ENCODE results near the gene ADAMTS6.

The ADAMTS6 gene

DNA sequence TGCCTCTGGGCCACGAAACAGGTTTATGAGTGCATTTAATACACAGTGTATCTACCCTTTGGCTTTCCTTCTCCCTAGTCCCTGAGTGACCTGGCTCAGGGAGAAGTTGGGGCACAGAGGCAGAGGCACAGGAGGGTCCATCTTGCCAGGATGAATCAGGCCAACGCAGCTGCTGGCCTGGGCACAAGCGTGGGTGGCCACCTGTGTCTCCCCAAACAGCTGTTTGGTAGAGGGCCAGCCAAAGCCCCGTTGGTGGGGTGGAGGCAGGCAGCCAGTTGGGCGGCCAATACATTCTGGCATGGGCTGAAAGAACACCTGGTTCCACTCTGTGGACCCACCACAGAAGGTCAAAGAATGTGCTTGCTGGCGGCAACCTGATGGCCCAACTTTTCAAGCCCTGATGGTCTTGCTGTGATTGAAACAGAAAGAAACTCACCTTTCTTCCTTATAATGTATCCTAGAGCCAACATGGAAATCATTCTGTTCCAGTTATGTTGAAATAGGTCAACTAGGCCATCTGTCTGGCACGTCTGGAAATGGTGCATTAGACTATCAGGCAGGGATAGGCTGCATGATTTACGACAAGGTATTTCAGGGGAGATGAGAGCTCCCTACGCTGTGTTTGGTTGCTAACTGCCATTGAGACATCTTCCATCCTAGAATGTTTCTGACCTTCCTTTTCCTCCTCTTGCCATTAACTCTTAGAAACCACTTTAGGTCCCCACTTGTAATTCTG, 337.4 kb downstream of the ADAMTS6 start:
- DNase-seq (ENCODE audit: low read depth) = peak; percentile 52

DNA sequence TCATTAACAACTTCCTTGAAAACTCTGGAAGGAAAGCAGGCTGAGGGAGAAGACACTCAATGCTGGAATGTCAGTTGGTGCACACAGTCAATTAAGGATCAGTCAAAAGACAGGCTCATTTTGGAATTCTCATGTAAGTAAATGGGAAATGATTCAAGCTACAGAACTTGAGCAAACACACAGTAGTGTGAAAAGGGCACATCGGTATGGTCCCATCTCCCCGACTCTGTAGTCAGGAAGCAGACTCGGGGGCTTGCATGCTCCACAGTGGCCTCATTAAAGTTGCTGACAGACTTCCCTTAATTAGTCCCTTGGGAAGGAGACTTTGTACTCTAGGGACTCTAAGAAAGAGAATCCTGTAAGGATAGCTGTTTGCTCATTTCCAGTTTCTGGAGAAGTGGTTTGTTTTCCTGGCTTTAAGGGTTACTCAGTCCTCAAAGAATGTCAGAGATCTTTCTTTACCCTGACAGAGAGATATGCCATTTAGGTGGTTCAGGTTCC, 339.2 kb downstream of the ADAMTS6 start:
- DNase-seq (ENCODE audit: low read depth) = peak; percentile 69

DNA sequence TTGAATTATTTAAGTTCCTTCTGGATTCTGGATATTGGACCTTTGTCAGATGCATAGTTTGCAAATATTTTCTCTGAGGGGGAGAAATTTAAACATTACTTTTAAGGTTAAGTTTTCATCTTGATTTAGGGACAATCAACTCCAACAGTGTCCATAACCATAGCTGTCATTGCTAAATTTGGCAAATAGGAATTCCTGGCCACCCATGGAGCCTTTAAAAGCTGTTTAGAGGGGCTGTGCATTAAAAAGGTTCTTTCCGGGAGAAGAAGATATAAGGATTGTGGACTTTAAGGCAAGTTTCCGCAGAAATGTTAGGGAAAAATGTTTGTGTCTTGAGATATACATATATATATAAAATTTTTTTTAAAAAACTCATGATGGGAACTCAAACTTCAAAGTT, 339.7 kb downstream of the ADAMTS6 start:
- no peak for DNase-seq (ENCODE audit: low read depth)

DNA sequence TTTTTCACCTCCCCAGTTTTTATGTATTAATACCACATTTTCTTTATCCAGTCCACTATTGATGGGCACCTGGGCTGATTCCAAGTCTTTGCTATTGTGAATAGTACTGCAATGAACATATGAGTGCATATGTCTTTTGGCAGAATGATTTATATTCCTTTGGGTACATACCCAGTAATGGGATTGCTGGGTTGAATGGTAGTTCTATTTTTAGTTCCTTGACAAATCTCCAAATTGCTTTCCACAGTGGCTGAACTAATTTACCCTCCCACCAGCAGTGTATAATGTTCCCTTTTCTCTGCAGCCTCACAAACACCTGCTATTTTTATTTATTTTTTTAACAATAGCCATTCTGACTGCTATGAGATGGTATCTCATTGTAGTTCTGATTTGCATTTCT, 340.2 kb downstream of the ADAMTS6 start:
- no peak for DNase-seq (ENCODE audit: low read depth)

- DNase-seq (ENCODE audit: low read depth) = no peak
These were observed 344.1 kb downstream of the ADAMTS6 start for GRCh38 chr5:65137631-65138030.

GRCh38 chr5:65133477-65134110, 348.1 kb downstream of the ADAMTS6 start:
- no peak for DNase-seq (ENCODE audit: low read depth)

GRCh38 chr5:65132386-65132785, 349.3 kb downstream of the ADAMTS6 start:
- no peak for DNase-seq (ENCODE audit: low read depth)

- no peak for DNase-seq (ENCODE audit: low read depth)
These were observed 353.5 kb downstream of the ADAMTS6 start for GRCh38 chr5:65128226-65128625.

GRCh38 chr5:65127161-65127901, 354.4 kb downstream of the ADAMTS6 start:
- DNase-seq (ENCODE audit: low read depth) = peak; percentile 34

GRCh38 chr5:65126542-65127069, 355.1 kb downstream of the ADAMTS6 start:
- no peak for DNase-seq (ENCODE audit: low read depth)

- no peak for DNase-seq (ENCODE audit: low read depth)
These were observed 355.9 kb downstream of the ADAMTS6 start for GRCh38 chr5:65125591-65126541.

DNA sequence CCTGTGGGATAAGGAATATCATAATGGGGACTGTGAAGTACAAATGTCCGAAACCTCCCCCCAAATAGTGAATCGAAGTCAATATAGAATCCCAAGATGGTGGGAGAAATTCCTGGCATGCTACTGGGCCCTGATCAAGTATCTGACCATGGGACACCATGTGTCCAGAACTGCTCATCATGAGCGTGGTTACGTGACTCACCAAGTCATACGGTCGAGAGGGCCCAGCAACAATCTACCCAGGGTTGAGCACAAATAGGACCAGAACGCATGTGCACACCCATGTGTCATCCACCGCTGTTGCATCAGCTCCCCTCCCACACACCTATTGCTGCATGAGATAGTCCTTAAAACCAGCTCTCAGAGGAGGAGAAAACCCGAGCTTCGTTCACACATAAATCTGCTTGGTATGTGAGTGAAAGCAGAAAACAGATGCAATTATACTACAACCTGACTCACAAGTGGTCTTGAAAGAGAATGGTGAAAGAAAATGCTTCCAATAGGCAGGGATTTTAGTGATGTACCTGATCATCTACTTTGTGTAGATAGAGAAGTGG, 359.8 kb downstream of the ADAMTS6 start:
- peak; percentile 100 for DNase-seq (ENCODE audit: low read depth)

- DNase-seq (ENCODE audit: low read depth) = no peak
These were observed 361.3 kb downstream of the ADAMTS6 start for GRCh38 chr5:65120371-65120967.

GRCh38 chr5:65117525-65117924, 364.2 kb downstream of the ADAMTS6 start:
- DNase-seq (ENCODE audit: low read depth) = no peak

DNA sequence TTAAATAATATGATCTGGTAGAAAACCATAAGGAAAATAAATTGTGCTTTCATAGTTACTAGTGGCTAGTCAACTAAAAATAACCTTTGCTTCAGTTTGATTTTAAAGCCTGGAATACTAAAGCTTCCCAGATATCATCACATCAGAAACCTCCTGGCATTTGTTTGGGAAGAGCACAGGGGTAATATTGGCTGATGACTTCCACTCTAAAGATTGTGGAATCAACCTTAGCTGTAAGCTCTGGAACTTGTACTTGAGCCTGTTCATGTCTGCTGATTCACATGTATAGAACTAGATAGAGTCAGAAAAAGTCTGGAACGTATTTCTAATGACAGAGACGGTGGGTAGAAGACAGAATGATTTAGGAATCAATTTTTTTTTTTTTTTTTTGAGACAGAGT, 367.9 kb downstream of the ADAMTS6 start:
- no peak for DNase-seq (ENCODE audit: low read depth)

GRCh38 chr5:65111961-65112658, 369.6 kb downstream of the ADAMTS6 start:
- no peak for DNase-seq (ENCODE audit: low read depth)

- DNase-seq (ENCODE audit: low read depth) = peak; percentile 89
These were observed 372.7 kb downstream of the ADAMTS6 start for GRCh38 chr5:65108786-65109743.

DNA sequence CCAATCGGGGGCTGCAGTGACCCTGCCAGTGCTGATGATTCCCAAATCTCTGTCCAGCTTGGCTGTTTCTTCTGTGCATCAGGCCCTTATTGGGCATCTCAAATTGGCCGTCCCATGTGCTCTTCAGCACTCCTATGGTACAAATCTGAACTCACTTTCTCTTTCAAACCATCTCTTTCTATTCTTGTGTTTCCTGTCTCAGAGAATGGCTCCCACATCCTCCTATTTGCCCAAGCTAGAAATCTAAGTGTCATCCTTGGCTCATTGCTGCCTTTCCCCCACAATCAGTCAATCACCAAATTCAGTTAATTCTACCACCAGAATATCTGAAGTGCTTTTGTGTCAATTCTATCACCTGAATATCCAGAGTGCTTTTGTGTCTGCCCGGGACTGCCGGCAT, 376.4 kb downstream of the ADAMTS6 start:
- DNase-seq (ENCODE audit: low read depth) = no peak

- DNase-seq (ENCODE audit: low read depth) = no peak
These were observed 376.9 kb downstream of the ADAMTS6 start for GRCh38 chr5:65104831-65105230.
